Retinal pigment epithelial cell (primary cell): ENCODE results near the gene IGSF5.

Experiments
- DNase-seq: peaks from one replicate; pipeline ENCODE4 v3.0.0-alpha.2; 2010; ENCODE audit warnings: low read depth
- H3K4me3 ChIP-seq: 2 replicates; pipeline ENCODE4 v1.5.1; 2011; ENCODE audit warnings: mild to moderate bottlenecking, low read length, control low read depth, moderate library complexity
- TF ChIP-seq, protein P1 (sequence below): conservative IDR thresholded peaks from 2 replicates; pipeline ENCODE4 v1.5.1; 2011; ENCODE audit warnings: low read depth, low read length, control low read depth, inconsistent platforms

IGSF5 gene

DNA sequence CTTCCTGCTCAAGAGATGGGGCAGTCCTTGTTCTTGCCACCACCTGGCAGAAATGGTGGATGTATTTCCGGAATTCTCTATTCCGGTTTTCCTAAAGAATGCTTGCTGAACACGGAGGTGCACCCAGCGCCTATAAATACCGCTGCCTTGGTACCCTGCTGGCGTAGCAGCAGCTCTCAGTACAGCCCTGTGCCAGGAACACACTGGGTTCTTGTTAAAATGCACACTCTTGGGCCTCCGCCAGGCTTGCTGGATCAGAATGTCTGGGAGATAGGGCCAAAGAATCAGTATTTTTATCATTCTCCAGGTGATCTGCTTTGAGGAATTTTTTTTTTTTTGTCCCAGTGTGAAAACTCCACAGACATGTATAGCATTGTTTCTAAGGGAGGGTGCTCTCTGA is 54.2 kb downstream of the IGSF5 start:
- no peak overlapping the region for H3K4me3 ChIP-seq
- TF ChIP-seq, protein P1, sequence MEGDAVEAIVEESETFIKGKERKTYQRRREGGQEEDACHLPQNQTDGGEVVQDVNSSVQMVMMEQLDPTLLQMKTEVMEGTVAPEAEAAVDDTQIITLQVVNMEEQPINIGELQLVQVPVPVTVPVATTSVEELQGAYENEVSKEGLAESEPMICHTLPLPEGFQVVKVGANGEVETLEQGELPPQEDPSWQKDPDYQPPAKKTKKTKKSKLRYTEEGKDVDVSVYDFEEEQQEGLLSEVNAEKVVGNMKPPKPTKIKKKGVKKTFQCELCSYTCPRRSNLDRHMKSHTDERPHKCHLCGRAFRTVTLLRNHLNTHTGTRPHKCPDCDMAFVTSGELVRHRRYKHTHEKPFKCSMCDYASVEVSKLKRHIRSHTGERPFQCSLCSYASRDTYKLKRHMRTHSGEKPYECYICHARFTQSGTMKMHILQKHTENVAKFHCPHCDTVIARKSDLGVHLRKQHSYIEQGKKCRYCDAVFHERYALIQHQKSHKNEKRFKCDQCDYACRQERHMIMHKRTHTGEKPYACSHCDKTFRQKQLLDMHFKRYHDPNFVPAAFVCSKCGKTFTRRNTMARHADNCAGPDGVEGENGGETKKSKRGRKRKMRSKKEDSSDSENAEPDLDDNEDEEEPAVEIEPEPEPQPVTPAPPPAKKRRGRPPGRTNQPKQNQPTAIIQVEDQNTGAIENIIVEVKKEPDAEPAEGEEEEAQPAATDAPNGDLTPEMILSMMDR: no peak
- no peak for DNase-seq

DNA sequence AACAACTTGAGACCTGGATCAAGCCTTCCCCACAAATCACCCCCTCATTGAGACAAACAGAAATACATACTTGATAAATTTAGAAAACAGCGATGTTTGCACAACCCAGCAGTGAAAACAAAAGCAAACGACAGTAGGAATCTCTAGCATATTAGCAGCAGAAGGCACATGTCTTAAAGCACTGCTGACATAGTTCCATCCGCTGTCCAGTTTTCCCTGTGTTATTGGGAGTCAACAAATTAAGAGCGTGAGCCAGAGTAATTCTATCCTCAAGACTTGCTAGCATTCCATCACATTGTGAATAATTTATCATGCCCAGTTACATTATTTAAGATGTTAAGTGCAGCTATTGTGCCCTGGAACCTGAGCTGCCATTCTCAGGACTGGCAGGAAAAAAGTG is 55.3 kb downstream of the IGSF5 start:
- no peak for DNase-seq
- no peak overlapping the region for H3K4me3 ChIP-seq
- TF ChIP-seq, protein P1: no peak

DNA sequence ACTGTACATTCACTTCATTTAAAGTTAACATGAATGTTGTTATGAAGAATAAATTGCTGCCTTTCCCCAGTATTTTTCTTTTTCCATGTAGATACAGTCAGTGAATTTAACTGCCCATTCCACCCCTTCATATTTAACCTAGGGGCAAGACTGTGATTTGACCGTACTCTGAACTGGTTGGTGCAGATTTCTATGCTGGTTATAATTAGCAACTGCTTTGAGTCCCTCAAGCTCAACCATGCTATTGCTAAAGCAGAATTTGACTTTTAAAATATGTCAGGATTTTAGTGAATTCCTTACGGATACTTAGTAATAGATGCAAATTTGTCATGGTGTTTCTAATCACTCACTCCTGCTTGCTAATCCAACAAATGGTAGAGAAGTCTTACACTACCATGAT is 57.2 kb downstream of the IGSF5 start:
- H3K4me3 ChIP-seq: no peak overlapping the region
- DNase-seq: no peak
- TF ChIP-seq, protein P1: no peak

DNA sequence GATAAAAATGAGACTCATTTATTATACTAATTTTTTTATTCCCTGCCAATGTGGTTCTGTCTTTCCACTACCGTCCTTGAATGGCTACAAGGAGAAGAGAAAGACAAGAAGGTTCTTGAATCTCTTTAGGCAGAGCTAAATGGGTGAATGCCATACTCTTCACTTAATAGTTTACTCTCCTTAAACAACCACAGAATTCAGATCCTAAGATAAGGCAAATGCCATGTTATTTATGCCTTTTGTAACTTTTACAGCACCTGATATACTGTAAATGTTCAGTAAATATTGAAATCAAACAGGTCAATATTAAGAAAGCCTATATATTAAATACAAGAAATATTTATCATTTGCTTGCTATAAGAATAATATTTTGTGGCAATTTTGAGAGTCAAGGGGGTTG is 58.4 kb downstream of the IGSF5 start:
- TF ChIP-seq, protein P1: no peak
- no peak overlapping the region for H3K4me3 ChIP-seq
- DNase-seq: no peak

DNA sequence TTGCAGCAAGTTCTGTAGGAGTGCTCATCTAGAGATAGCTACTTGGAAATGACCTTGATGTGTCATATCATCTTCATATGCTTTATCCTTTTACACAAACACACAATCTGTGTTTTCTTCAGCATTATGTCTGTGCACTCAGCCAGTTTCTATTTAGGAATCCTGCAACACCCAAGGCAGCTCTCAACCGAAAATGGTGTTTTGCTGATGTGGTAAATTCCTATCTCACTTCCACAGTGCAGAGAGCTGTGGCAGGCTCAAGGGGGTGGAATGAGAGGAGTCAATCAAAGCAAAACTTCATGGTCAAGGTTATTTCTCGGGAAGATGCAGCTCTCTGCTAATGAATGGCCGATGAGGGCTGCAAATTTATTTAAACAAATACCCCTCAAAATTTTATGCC is 59.3 kb downstream of the IGSF5 start:
- TF ChIP-seq, protein P1: no peak
- no peak for DNase-seq
- no peak overlapping the region for H3K4me3 ChIP-seq

DNA sequence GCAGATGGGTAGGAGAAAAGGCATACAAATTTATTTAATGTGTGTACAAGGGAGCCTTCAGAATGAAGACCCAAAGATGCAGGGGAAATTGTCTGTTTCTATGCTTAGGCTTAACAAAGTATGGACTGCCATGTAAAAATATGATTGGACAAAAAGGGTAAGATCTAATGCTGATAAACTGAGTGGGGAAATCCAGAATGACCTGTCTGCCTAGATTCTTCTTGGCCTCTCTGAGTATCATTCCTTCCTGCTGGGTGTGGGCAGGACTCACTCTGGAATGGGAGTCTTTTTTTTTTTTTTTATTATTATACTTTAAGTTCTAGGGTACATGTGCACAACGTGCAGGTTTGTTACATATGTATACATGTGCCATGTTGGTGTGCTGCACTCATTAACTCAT is 61.0 kb downstream of the IGSF5 start:
- TF ChIP-seq, protein P1: no peak
- H3K4me3 ChIP-seq: no peak overlapping the region
- DNase-seq: no peak

DNA sequence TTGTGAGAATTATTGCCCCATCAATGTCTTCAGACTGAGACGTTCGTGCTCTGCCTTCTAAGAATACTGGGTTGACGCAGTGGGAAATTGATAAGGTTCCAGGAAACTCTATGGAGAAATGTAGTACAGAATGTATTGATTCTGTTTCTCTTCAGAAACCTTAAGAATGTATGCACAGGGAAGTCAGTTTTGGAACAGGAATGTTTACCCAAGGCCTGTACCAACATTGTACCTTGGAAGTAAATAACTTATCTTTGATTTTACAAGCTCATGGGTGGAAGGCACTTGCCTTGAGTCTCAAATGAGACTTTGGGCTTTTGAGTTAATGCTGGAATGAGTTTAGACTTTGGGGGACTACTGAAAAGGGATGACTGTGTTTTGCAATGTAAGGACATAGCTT is 62.8 kb downstream of the IGSF5 start:
- TF ChIP-seq, protein P1: no peak
- no peak overlapping the region for H3K4me3 ChIP-seq
- DNase-seq: no peak
